Neural cell (in vitro differentiated cells): ENCODE data around the gene RAD51C. TPM values are rescaled to one million over a fixed set of nuclear protein-coding genes. Genes with fewer than 3 reads are reported as not detected.

Experiments
- H2AFZ ChIP-seq: fragments of 200-600, 300-800 bp; sonication (generic), shearing (Covaris generic); 2 replicates; pipeline ENCODE4 v1.6.0; 2014; ENCODE audit warnings: low read depth, mild to moderate bottlenecking, antibody characterized with exemption, low read length, moderate library complexity
- H3F3A ChIP-seq: fragments of 200-600 bp; shearing (Covaris generic); 2 replicates; pipeline ENCODE4 v1.6.1; 2016; ENCODE audit warnings: mild to moderate bottlenecking, moderate library complexity, mixed read lengths, antibody characterized with exemption, low read length; ENCODE audit not compliant: insufficient read depth, poor library complexity, severe bottlenecking
- H3K27ac ChIP-seq: fragments of 200-600, 300-800 bp; sonication (generic), shearing (Covaris generic); 2 replicates; pipeline ENCODE4 v1.5.1; 2014; ENCODE audit warnings: mild to moderate bottlenecking, low read length, moderate library complexity
- H3K27me3 ChIP-seq: fragments of 300-800, 200-600 bp; sonication (generic), shearing (Covaris generic); 2 replicates; pipeline ENCODE4 v1.6.0; 2014; ENCODE audit warnings: mild to moderate bottlenecking, low read depth, low read length, moderate library complexity; ENCODE audit not compliant: insufficient read depth
- H3K36me3 ChIP-seq: fragments of 300-800, 200-600 bp; sonication (generic), shearing (Covaris generic); 2 replicates; pipeline ENCODE4 v1.5.1; 2014; ENCODE audit warnings: mild to moderate bottlenecking, antibody characterized with exemption, low read length, moderate library complexity; ENCODE audit not compliant: insufficient read depth
- H3K4me2 ChIP-seq: fragments of 300-800, 200-600 bp; sonication (generic), shearing (Covaris generic); 2 replicates; pipeline ENCODE4 v1.6.0; 2014; ENCODE audit warnings: mild to moderate bottlenecking, low read length
- H3K4me3 ChIP-seq: fragments of 300-800, 200-600 bp; sonication (generic), shearing (Covaris generic); 2 replicates; pipeline ENCODE4 v1.5.1; 2014; ENCODE audit warnings: mild to moderate bottlenecking, low read length, moderate library complexity
- H3K79me2 ChIP-seq: fragments of 200-600 bp; shearing (Covaris generic); replicated peaks from 2 replicates; pipeline ENCODE4 v1.6.0; 2014; ENCODE audit warnings: mild to moderate bottlenecking, low read length, moderate library complexity; ENCODE audit not compliant: insufficient read depth
- H3K9ac ChIP-seq: fragments of 300-800, 200-600 bp; sonication (generic), shearing (Covaris generic); 2 replicates; pipeline ENCODE4 v1.6.1; 2016; ENCODE audit warnings: mild to moderate bottlenecking, low read length, mixed read lengths
- H3K9me2 ChIP-seq: fragments of 200-600 bp; shearing (Covaris generic); 2 replicates; pipeline ENCODE4 v1.6.1; 2016; ENCODE audit warnings: mild to moderate bottlenecking, low read length, mixed read lengths; ENCODE audit not compliant: insufficient read depth
- H3K9me3 ChIP-seq: fragments of 200-600, 300-800 bp; sonication (generic), shearing (Covaris generic); 2 replicates; pipeline ENCODE4 v1.6.1; 2016; ENCODE audit warnings: mild to moderate bottlenecking, mixed run types, low read length, moderate library complexity, mixed read lengths
- H4K20me1 ChIP-seq: fragments of 200-600 bp; shearing (Covaris generic); 2 replicates; pipeline ENCODE4 v1.6.1; 2016; ENCODE audit warnings: mild to moderate bottlenecking, mixed run types; ENCODE audit not compliant: insufficient read depth
- EP300 ChIP-seq: fragments of 450-650 bp; conservative IDR thresholded peaks from 2 replicates; pipeline ENCODE4 v1.6.1; 2014; ENCODE audit warnings: antibody characterized with exemption, mild to moderate bottlenecking, moderate library complexity; ENCODE audit not compliant: poor library complexity, severe bottlenecking
- EZH2 ChIP-seq: fragments of 200-600, 300-800 bp; shearing (Covaris generic), sonication (generic); IDR thresholded peaks from 2 replicates; pipeline ENCODE4 v1.6.1; 2014; ENCODE audit warnings: antibody characterized with exemption, low read length, borderline replicate concordance, mild to moderate bottlenecking; ENCODE audit not compliant: insufficient read depth, poor library complexity, severe bottlenecking
- MXI1 ChIP-seq: fragments of 450-650 bp; conservative IDR thresholded peaks from 2 replicates; pipeline ENCODE4 v1.6.1; 2014; ENCODE audit warnings: antibody characterized with exemption, mild to moderate bottlenecking; ENCODE audit not compliant: poor library complexity, severe bottlenecking
- POLR2AphosphoS5 ChIP-seq: IDR thresholded peaks from 2 replicates; pipeline ENCODE4 v1.6.1; 2012
- RAD21 ChIP-seq: fragments of 450-650 bp; conservative IDR thresholded peaks from 2 replicates; pipeline ENCODE4 v1.6.1; 2014; ENCODE audit warnings: antibody characterized with exemption, mild to moderate bottlenecking, moderate library complexity
- REST ChIP-seq: IDR thresholded peaks from 2 replicates; pipeline ENCODE4 v1.6.1; 2012; ENCODE audit warnings: borderline replicate concordance
- SMC3 ChIP-seq: fragments of 450-650 bp; conservative IDR thresholded peaks from 2 replicates; pipeline ENCODE4 v1.6.1; 2014; ENCODE audit warnings: antibody characterized with exemption, mild to moderate bottlenecking, moderate library complexity; ENCODE audit not compliant: poor library complexity
- TAF1 ChIP-seq: IDR thresholded peaks from 2 replicates; pipeline ENCODE4 v1.6.1; 2012; ENCODE audit warnings: low read depth
- polyA plus RNA-seq: library from polyadenylated mRNA; depleted of rRNA; stranded (reverse); fragments of >200 nt; gene quantifications from 2 replicates; pipeline ENCODE4 v1.2.3, GENCODE V29; 2014
- TF ChIP-seq, protein P1 (sequence below): fragments of 450-650 bp; IDR thresholded peaks from 2 replicates; pipeline ENCODE4 v1.5.1; 2014; ENCODE audit warnings: antibody characterized with exemption, mild to moderate bottlenecking, moderate library complexity; ENCODE audit not compliant: poor library complexity, severe bottlenecking

Gene RAD51C
- polyA plus RNA-seq, 1 donor from 2014 or later = 25.1 TPM

- H3K79me2 ChIP-seq = peaks cover 7% of the 10 kb centered on the region
- H3K27me3 ChIP-seq = no peaks in the 10 kb centered on the region
- H3K4me2 ChIP-seq = no peak overlapping the region
- no peaks in the 10 kb centered on the region for H3K9me2 ChIP-seq
- H3K27ac ChIP-seq = no peak overlapping the region
- H3F3A ChIP-seq = peaks cover 3% of the 10 kb centered on the region
- H3K4me3 ChIP-seq = no peak overlapping the region
- no peaks in the 10 kb centered on the region for H3K36me3 ChIP-seq
- TF ChIP-seq TAF1 = no peak
- TF ChIP-seq EZH2 = no peak
- TF ChIP-seq REST = no peak
- TF ChIP-seq RAD21 = no peak
- TF ChIP-seq, protein P1, sequence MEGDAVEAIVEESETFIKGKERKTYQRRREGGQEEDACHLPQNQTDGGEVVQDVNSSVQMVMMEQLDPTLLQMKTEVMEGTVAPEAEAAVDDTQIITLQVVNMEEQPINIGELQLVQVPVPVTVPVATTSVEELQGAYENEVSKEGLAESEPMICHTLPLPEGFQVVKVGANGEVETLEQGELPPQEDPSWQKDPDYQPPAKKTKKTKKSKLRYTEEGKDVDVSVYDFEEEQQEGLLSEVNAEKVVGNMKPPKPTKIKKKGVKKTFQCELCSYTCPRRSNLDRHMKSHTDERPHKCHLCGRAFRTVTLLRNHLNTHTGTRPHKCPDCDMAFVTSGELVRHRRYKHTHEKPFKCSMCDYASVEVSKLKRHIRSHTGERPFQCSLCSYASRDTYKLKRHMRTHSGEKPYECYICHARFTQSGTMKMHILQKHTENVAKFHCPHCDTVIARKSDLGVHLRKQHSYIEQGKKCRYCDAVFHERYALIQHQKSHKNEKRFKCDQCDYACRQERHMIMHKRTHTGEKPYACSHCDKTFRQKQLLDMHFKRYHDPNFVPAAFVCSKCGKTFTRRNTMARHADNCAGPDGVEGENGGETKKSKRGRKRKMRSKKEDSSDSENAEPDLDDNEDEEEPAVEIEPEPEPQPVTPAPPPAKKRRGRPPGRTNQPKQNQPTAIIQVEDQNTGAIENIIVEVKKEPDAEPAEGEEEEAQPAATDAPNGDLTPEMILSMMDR = no peak
- no peak for TF ChIP-seq EP300
- no peak for TF ChIP-seq MXI1
- TF ChIP-seq SMC3 = no peak
- TF ChIP-seq POLR2AphosphoS5 = no peak
- no peak overlapping the region for H2AFZ ChIP-seq
- peaks cover 4% of the 10 kb centered on the region for H4K20me1 ChIP-seq
- H3K9ac ChIP-seq = no peak overlapping the region
- no peaks in the 10 kb centered on the region for H3K9me3 ChIP-seq
These were observed 60.6 kb downstream of the RAD51C start for GRCh38 chr17:58753026-58753425.

DNA sequence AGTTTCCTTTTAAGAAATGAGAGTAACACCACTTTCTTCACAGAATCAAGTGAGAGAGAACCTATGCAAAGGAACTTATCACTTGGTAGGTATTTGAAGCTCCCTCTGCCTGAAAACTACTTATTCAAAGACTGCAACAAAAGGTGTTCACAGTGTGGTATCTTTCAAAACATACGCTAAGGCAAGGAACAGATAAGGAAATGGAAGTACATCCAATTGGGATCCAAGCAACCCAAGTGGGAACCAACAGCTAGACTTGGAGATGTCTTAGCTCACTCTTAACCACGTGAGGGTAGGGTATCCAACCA lies 62.8 kb downstream of the RAD51C start:
- no peaks in the 10 kb centered on the region for H3K9me2 ChIP-seq
- no peaks in the 10 kb centered on the region for H3K9me3 ChIP-seq
- H3K27ac ChIP-seq = peak overlapping the region; percentile 58
- peak overlapping the region; percentile 9 for H2AFZ ChIP-seq
- peak overlapping the region; percentile 7 for H3K9ac ChIP-seq
- H3F3A ChIP-seq = peaks cover 3% of the 10 kb centered on the region
- H4K20me1 ChIP-seq = peaks cover 4% of the 10 kb centered on the region
- H3K79me2 ChIP-seq = peaks cover 28% of the 10 kb centered on the region
- peak overlapping the region; percentile 40 for H3K4me2 ChIP-seq
- TF ChIP-seq, protein P1 = no peak
- no peak for TF ChIP-seq POLR2AphosphoS5
- TF ChIP-seq MXI1 = no peak
- TF ChIP-seq EP300 = no peak
- TF ChIP-seq RAD21 = no peak
- no peak for TF ChIP-seq REST
- TF ChIP-seq TAF1 = no peak
- TF ChIP-seq EZH2 = no peak
- no peak for TF ChIP-seq SMC3
- H3K27me3 ChIP-seq = no peaks in the 10 kb centered on the region
- peak overlapping the region; percentile 93 for H3K4me3 ChIP-seq
- H3K36me3 ChIP-seq = no peaks in the 10 kb centered on the region
